Neuronal stem cell (in vitro differentiated cells): ENCODE results near the gene ADAMTSL1.

ENCODE experiments used
- DNase-seq: peaks from one replicate; pipeline ENCODE4 v3.0.0-alpha.2; 2013; ENCODE audit warnings: low spot score
- H2AFZ ChIP-seq: one replicate; pipeline ENCODE4 v1.6.1; 2013; ENCODE audit warnings: mild to moderate bottlenecking, low read length, inconsistent platforms
- H2AK5ac ChIP-seq: 2 replicates; pipeline ENCODE4 v1.6.1; 2013; ENCODE audit warnings: low read depth, mild to moderate bottlenecking, inconsistent platforms, low read length, moderate library complexity, mixed read lengths
- H2BK120ac ChIP-seq: 2 replicates; pipeline ENCODE4 v1.6.1; 2013; ENCODE audit warnings: low read depth, mild to moderate bottlenecking, inconsistent platforms, low read length, moderate library complexity, mixed read lengths
- H2BK12ac ChIP-seq: one replicate; pipeline ENCODE4 v1.6.1; 2013; ENCODE audit warnings: low read length, inconsistent platforms
- H2BK15ac ChIP-seq: 2 replicates; pipeline ENCODE4 v1.6.1; 2013; ENCODE audit warnings: mild to moderate bottlenecking, low read length, inconsistent platforms, mixed read lengths
- H2BK5ac ChIP-seq: one replicate; pipeline ENCODE4 v1.6.1; 2013; ENCODE audit warnings: inconsistent platforms, mild to moderate bottlenecking, low read length, moderate library complexity
- H3K14ac ChIP-seq: one replicate; pipeline ENCODE4 v1.6.1; 2013; ENCODE audit warnings: low read length, inconsistent platforms
- H3K18ac ChIP-seq: 2 replicates; pipeline ENCODE4 v1.6.1; 2013; ENCODE audit warnings: low read length, inconsistent platforms
- H3K23ac ChIP-seq: 2 replicates; pipeline ENCODE4 v1.6.1; 2013; ENCODE audit warnings: low read depth, mild to moderate bottlenecking, mixed read lengths, low read length, inconsistent platforms; ENCODE audit not compliant: poor library complexity
- H3K27ac ChIP-seq: replicated peaks from 3 replicates; pipeline ENCODE4 v1.5.1; 2013; ENCODE audit warnings: low read length, inconsistent platforms
- H3K27me3 ChIP-seq, 3 experiments: 2 replicates each; pipeline ENCODE4 v1.6.1; 2013; ENCODE audit warnings: low read length in 3 of 3, mild to moderate bottlenecking in 2 of 3, inconsistent platforms in 1 of 3, low read depth in 1 of 3, mixed read lengths in 1 of 3, moderate library complexity in 1 of 3; ENCODE audit not compliant: control insufficient read depth in 3 of 3, insufficient read depth in 3 of 3
- H3K36me3 ChIP-seq, 2 donors: replicated peaks in 1 of 2; 2 replicates each; pipeline ENCODE4 v1.6.1; 2013; ENCODE audit warnings: low read length in 2 of 2; ENCODE audit not compliant: control insufficient read depth in 2 of 2, insufficient read depth in 2 of 2
- H3K4ac ChIP-seq: 2 replicates; pipeline ENCODE4 v1.6.1; 2013; ENCODE audit warnings: inconsistent platforms, mild to moderate bottlenecking, low read length, moderate library complexity
- H3K4me1 ChIP-seq, 2 donors: 1 replicate in 1 of 2; 2 replicates in 1 of 2; pipeline ENCODE4 v1.6.1; 2013; ENCODE audit warnings: low read length in 2 of 2, low read depth in 1 of 2; ENCODE audit not compliant: control insufficient read depth in 2 of 2, insufficient read depth in 1 of 2
- H3K4me2 ChIP-seq: one replicate; pipeline ENCODE4 v1.6.1; 2013; ENCODE audit warnings: mild to moderate bottlenecking, low read length, inconsistent platforms; ENCODE audit not compliant: insufficient read depth, poor library complexity, severe bottlenecking
- H3K4me3 ChIP-seq, 2 donors: 2 replicates each; pipeline ENCODE4 v1.5.1; 2013; ENCODE audit warnings: low read length in 2 of 2, mild to moderate bottlenecking in 2 of 2, inconsistent platforms in 1 of 2, moderate library complexity in 1 of 2
- H3K79me1 ChIP-seq: one replicate; pipeline ENCODE4 v1.6.1; 2013; ENCODE audit warnings: low read depth, mild to moderate bottlenecking, inconsistent platforms, low read length, moderate library complexity
- H3K9ac ChIP-seq: one replicate; pipeline ENCODE4 v1.6.1; 2013; ENCODE audit warnings: mild to moderate bottlenecking, low read depth, low read length, inconsistent platforms; ENCODE audit not compliant: poor library complexity
- H3K9me3 ChIP-seq, 2 donors: replicated peaks in 1 of 2; 2 replicates each; pipeline versions ENCODE3 to v1.6.1; 2013; ENCODE audit warnings: low read length in 2 of 2, mild to moderate bottlenecking in 2 of 2, inconsistent platforms in 1 of 2, low read depth in 1 of 2, mixed read lengths in 1 of 2, moderate library complexity in 1 of 2; ENCODE audit not compliant: control insufficient read depth in 2 of 2, insufficient read depth in 1 of 2
- H4K8ac ChIP-seq: one replicate; pipeline ENCODE4 v1.6.1; 2013; ENCODE audit warnings: low read depth, mild to moderate bottlenecking, inconsistent platforms, low read length, moderate library complexity
- H4K91ac ChIP-seq: one replicate; pipeline ENCODE4 v1.6.1; 2013; ENCODE audit warnings: low read length, low read depth, mild to moderate bottlenecking, inconsistent platforms; ENCODE audit not compliant: poor library complexity
- WGBS, 2 donors: extraction: QIAGEN DNeasy Blood & Tissue Kit; methylation state at CpG; one replicate each; pipeline ENCODE4 v1.1.7; 2013; ENCODE audit warnings: missing lambda C conversion rate in 2 of 2, mixed read lengths in 1 of 2; ENCODE audit not compliant: insufficient read length in 2 of 2, insufficient replicate concordance in 1 of 2; ENCODE audit errors: extremely low coverage in 2 of 2; 5-methylcytosine and 5-hydroxymethylcytosine counted together

Gene ADAMTSL1

DNA sequence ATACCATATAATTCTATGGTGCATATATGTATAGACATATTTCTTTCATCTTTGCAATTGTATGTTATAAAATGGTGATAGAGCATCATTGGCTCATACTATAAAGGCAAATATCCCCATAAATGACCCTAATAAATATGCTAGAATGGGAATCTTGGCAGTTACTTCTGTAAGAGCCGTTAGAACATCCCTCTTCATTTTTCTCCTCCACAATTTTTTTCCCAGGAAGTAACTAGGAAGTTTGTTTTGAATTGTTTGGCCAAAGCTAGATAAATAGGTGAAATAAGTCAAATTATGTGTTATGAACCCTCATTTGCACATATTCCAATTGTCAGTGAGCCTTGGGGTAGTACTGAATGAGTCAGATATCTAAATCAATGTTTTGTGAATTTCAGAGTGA lies 209.9 kb downstream of the ADAMTSL1 start:
- Histone ChIP-seq H3K79me1 (no peaks in the 10 kb centered on the region), H4K8ac (no peak overlapping the region), H3K4me1 (peaks cover 0 to 2% of the 10 kb centered on the region in 2 donors), H3K4me3 (no peak overlapping the region), H4K91ac (no peak overlapping the region), H2BK15ac (no peak overlapping the region), H3K23ac (no peak overlapping the region), H2BK12ac (no peak overlapping the region), H2BK5ac (no peak overlapping the region), H3K36me3 (no peaks in the 10 kb centered on the region), H3K27ac (no peak overlapping the region), H2AK5ac (no peak overlapping the region), H2BK120ac (no peak overlapping the region), H3K4ac (no peak overlapping the region), H3K9me3 (no peaks in the 10 kb centered on the region), H3K18ac (no peak overlapping the region), H3K9ac (no peak overlapping the region), H3K14ac (no peak overlapping the region), H2AFZ (no peak overlapping the region), H3K4me2 (no peak overlapping the region), H3K27me3 (no peaks in the 10 kb centered on the region)
- no CpG with 5 or more reads among the region's 1 CpG for WGBS, 2 donors
- no peak for DNase-seq

DNA sequence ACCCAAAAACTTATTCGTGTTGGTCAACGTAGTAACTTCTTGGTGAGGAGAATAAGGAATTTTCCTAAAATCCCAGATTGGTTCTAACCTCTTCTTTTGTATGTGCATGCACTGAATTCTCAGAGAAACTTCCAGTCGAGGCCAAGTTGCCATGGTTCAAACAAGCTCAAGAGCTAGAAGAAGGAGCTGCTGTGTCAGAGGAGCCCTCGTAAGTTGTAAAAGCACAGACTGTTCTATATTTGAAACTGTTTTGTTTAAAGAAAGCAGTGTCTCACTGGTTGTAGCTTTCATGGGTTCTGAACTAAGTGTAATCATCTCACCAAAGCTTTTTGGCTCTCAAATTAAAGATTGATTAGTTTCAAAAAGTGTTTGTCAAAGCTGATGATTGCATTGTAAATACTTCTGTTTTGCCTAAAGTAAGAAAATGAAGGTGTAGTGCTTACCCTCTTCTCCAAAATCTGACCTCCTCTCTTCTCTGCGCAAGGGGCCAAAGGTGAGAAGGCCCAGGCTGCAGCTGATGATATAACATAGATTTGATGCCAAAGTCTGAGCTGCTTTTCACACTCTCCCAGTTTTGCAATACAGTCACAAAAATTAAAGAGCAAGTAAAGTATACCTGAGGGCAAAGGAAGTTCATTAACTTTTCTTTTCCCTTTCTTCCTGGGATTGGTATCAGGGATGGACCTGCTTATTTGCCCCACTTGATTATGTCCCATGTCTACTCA lies 210.8 kb downstream of the ADAMTSL1 start:
- no peak overlapping the region for H2AK5ac ChIP-seq
- no peak overlapping the region for H3K18ac ChIP-seq
- no peaks in the 10 kb centered on the region for H3K79me1 ChIP-seq
- no peak overlapping the region for H2BK5ac ChIP-seq
- peak overlapping the region; percentile 21 for H2AFZ ChIP-seq
- no CpG with 5 or more reads among the region's 5 CpGs for WGBS, 2 donors
- no peak overlapping the region for H2BK15ac ChIP-seq
- H3K4me1 ChIP-seq: peaks cover 0 to 2% of the 10 kb centered on the region in 2 donors
- no peaks in the 10 kb centered on the region for H3K36me3 ChIP-seq
- no peaks in the 10 kb centered on the region for H3K27me3 ChIP-seq
- H4K8ac ChIP-seq: no peak overlapping the region
- no peak overlapping the region for H3K23ac ChIP-seq
- no peak overlapping the region for H4K91ac ChIP-seq
- no peak overlapping the region for H3K27ac ChIP-seq
- no peak overlapping the region for H2BK120ac ChIP-seq
- no peak overlapping the region for H3K9ac ChIP-seq
- H3K4me3 ChIP-seq: no peak overlapping the region
- no peaks in the 10 kb centered on the region for H3K9me3 ChIP-seq
- H2BK12ac ChIP-seq: no peak overlapping the region
- no peak overlapping the region for H3K4ac ChIP-seq
- H3K4me2 ChIP-seq: no peak overlapping the region
- no peak overlapping the region for H3K14ac ChIP-seq
- no peak for DNase-seq

DNA sequence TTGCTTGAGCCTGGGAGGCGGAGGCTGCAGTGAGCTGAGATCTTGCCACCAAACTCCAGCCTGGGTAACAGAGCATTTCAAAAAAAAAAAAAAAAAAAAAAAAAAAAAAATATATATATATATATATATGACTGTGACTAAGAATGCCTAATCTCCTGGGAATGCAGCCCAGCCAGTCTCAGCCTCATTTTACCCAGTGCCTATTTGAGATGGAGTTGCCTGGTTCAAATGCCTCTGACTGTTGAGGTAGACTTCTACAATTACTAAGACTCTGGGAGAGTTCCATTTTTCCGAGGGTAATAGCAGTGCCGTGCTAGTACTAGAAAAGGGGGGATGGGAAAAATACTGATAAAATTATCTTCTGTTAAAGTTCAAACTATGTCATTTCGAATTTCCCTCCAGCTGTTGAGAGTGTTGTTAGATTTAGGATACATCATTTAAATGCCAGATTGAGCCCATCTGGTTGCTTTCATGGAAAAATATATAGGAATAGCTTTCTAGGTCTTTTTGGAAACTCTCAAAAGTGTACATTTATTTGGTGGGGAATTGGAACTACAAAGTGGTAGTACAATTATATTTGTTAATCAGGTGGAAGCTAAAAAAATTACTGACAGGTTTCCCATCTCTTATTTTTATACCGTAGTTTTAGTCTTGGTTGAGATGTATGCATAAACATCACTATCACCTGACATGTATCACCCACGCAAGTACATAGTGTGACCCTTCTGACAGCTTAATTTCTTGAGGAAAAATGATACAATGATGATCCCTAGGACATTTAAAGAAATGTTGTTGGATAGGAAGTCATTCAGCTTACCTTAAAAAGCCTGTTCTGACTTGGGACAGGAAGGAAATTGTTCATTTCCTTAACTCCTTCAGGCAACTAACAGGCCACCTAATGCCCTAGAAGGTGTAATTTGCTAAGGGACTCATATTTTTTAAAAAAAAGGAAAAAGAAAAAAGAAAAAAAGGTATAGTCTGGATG lies 214.9 kb downstream of the ADAMTSL1 start:
- Histone ChIP-seq H3K23ac (no peak overlapping the region), H3K9me3 (no peaks in the 10 kb centered on the region), H2AK5ac (no peak overlapping the region), H2AFZ (no peak overlapping the region), H3K4me3 (no peak overlapping the region), H3K9ac (no peak overlapping the region), H3K36me3 (no peaks in the 10 kb centered on the region), H3K27ac (no peak overlapping the region), H3K4ac (no peak overlapping the region), H2BK15ac (no peak overlapping the region), H4K91ac (no peak overlapping the region), H3K27me3 (no peaks in the 10 kb centered on the region), H2BK12ac (no peak overlapping the region), H2BK5ac (no peak overlapping the region), H3K18ac (no peak overlapping the region), H3K4me2 (no peak overlapping the region), H3K14ac (no peak overlapping the region), H2BK120ac (no peak overlapping the region), H3K4me1 (no peaks in the 10 kb centered on the region), H3K79me1 (no peaks in the 10 kb centered on the region), H4K8ac (no peak overlapping the region)
- WGBS, 2 donors: no CpG with 5 or more reads among the region's 6 CpGs
- no peak for DNase-seq

DNA sequence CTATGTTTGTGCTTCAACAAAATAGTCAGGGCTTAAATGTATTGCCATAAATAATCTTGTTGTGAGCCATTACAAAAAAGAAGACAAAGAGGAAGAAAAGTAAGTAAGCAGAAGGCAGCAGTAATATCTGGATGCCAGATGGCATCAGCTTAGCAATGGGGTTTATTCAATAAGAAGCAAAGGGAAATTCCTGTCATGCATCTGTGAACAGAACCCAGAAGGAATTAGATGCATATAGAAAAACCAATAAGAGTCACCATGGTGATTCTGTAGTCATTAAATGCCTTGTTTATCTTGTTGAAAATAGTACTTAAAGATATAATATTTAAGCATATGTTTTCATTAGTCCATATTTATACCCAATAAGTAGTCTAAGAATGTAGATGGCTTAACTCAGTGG lies 216.0 kb downstream of the ADAMTSL1 start:
- no peaks in the 10 kb centered on the region for H3K27me3 ChIP-seq
- H3K14ac ChIP-seq: no peak overlapping the region
- H4K8ac ChIP-seq: no peak overlapping the region
- H2BK15ac ChIP-seq: no peak overlapping the region
- no peak overlapping the region for H3K4me3 ChIP-seq
- H3K27ac ChIP-seq: no peak overlapping the region
- H2AFZ ChIP-seq: no peak overlapping the region
- H3K4ac ChIP-seq: no peak overlapping the region
- no peak overlapping the region for H2BK120ac ChIP-seq
- H2BK12ac ChIP-seq: no peak overlapping the region
- H4K91ac ChIP-seq: no peak overlapping the region
- H3K18ac ChIP-seq: no peak overlapping the region
- no peak overlapping the region for H3K23ac ChIP-seq
- H2BK5ac ChIP-seq: no peak overlapping the region
- H3K36me3 ChIP-seq: peaks cover 0 to 2% of the 10 kb centered on the region in 2 donors
- peaks cover 1% of the 10 kb centered on the region for H3K79me1 ChIP-seq
- no peak overlapping the region for H3K9ac ChIP-seq
- peaks cover 4 to 6% of the 10 kb centered on the region in 2 donors for H3K9me3 ChIP-seq
- no peak overlapping the region for H3K4me2 ChIP-seq
- DNase-seq: no peak
- no peak overlapping the region for H2AK5ac ChIP-seq
- H3K4me1 ChIP-seq: no peaks in the 10 kb centered on the region
